HG03175 (cell line): ENCODE results near the gene TMPRSS7.

Experiments
- ATAC-seq: cut with Tn5 transposase; IDR thresholded peaks from one replicate; pipeline ENCODE4 v1.9.1; 2021; ENCODE audit warnings: mild to moderate bottlenecking, moderate library complexity; ENCODE audit not compliant: unreplicated experiment

TMPRSS7 gene

GRCh38 chr3:112034436-112034835, at the start of gene TMPRSS7:
TSS of gene TMPRSS7 (plus strand) at chr3:112034736. CDS start at chr3:112034846, 110 bp downstream.
- ATAC-seq, result no peak

GRCh38 chr3:111986800-111987199, 47.7 kb upstream of the TMPRSS7 start:
- no peak for ATAC-seq

GRCh38 chr3:111989061-111989678, 45.4 kb upstream of the TMPRSS7 start:
- ATAC-seq, result peak; percentile 92

GRCh38 chr3:111993038-111993437, 41.5 kb upstream of the TMPRSS7 start:
- no peak for ATAC-seq

GRCh38 chr3:111998636-111999483, 35.7 kb upstream of the TMPRSS7 start, which contains the start of gene TAGLN3:
TSS of gene TAGLN3 (plus strand) at chr3:111998922. CDS start at chr3:111999423, 501 bp downstream.
- no peak for ATAC-seq

- no peak for ATAC-seq
These were observed 34.8 kb upstream of the TMPRSS7 start for GRCh38 chr3:111999484-112000324.

GRCh38 chr3:112000367-112000771, 34.2 kb upstream of the TMPRSS7 start:
- no peak for ATAC-seq

GRCh38 chr3:112000966-112001365, 33.6 kb upstream of the TMPRSS7 start:
- no peak for ATAC-seq

GRCh38 chr3:112001526-112001925, 33.0 kb upstream of the TMPRSS7 start:
- ATAC-seq, result no peak

GRCh38 chr3:112002096-112002971, 32.2 kb upstream of the TMPRSS7 start:
- ATAC-seq, result no peak

- ATAC-seq, result no peak
These were observed 31.0 kb upstream of the TMPRSS7 start for GRCh38 chr3:112003321-112004080.

- no peak for ATAC-seq
These were observed 30.3 kb upstream of the TMPRSS7 start for GRCh38 chr3:112004187-112004586.

- ATAC-seq, result no peak
These were observed 29.9 kb upstream of the TMPRSS7 start for GRCh38 chr3:112004669-112005068.

GRCh38 chr3:112005091-112005672, 29.4 kb upstream of the TMPRSS7 start:
- ATAC-seq, result no peak

- ATAC-seq, result no peak
These were observed 26.9 kb upstream of the TMPRSS7 start for GRCh38 chr3:112007633-112008032.

- ATAC-seq, result no peak
These were observed 24.9 kb upstream of the TMPRSS7 start for GRCh38 chr3:112009670-112010069.

GRCh38 chr3:112010636-112011035, 23.9 kb upstream of the TMPRSS7 start:
- no peak for ATAC-seq

GRCh38 chr3:112011376-112011940, 23.1 kb upstream of the TMPRSS7 start:
- no peak for ATAC-seq
